ENCODE data around the gene TOLLIP. TPM values are rescaled to one million over a fixed set of nuclear protein-coding genes. Genes with fewer than 3 reads are reported as not detected.

The TOLLIP gene
- total RNA-seq, 4 donors from 2014 or later = 53.0 to 106 (median 63.6) TPM

DNA sequence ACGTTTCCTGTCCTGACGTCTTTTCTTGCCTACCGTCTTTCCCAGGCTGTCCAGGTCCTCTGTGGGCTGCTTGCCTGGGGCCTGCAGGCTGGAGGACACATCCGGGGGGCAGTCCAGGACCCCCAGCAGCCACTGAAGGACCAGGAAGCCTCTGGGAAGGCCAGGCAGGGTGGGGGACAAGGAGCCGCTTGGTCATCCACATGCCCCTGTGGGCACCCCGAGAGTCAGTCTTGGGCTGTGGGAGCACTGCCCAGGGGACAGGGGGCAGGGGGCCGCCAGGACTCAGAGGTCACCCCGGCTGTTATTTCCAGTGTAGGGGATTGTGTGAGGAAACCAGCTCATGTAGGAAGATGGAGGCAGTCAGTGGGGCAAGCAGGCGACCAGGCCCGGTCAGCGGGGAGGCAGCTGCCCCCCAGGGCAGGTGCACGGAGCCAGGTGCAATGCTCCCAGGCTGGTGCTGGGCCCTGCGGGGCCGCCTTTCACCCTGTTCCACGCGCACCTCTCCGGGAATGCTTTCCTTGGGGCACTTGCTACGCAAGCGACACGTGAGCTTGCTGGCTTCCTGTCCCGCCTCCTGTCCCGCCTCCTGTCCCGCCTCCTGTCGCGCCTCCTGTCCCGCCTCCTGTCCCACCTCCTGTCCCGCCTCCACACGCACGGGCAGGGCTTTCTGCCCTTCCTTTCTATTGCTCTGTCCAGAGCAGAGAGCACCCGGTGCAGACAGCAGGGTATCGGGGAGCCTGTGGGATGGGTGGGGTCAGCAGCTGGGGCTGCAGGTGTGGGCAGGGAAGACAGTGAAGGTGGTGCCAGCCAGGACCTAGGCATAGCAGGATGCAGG lies 47.0 kb downstream of the TOLLIP start:
- H3K4me3 ChIP-seq = peak overlapping the region; percentile 11 to 74 (median 52)
- H3K27me3 ChIP-seq = peaks cover 0 to 5% (median 0%) of the 10 kb centered on the region in 4 donors
- intact Hi-C loops (cut with DNase I) = no loop called here
- peak in 1 of 4 donors; percentile 46 for TF ChIP-seq POLR2A (IDR thresholded peaks at IDR 0.05)
- TF ChIP-seq, protein P1, sequence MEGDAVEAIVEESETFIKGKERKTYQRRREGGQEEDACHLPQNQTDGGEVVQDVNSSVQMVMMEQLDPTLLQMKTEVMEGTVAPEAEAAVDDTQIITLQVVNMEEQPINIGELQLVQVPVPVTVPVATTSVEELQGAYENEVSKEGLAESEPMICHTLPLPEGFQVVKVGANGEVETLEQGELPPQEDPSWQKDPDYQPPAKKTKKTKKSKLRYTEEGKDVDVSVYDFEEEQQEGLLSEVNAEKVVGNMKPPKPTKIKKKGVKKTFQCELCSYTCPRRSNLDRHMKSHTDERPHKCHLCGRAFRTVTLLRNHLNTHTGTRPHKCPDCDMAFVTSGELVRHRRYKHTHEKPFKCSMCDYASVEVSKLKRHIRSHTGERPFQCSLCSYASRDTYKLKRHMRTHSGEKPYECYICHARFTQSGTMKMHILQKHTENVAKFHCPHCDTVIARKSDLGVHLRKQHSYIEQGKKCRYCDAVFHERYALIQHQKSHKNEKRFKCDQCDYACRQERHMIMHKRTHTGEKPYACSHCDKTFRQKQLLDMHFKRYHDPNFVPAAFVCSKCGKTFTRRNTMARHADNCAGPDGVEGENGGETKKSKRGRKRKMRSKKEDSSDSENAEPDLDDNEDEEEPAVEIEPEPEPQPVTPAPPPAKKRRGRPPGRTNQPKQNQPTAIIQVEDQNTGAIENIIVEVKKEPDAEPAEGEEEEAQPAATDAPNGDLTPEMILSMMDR (IDR thresholded peaks at IDR 0.05) = peak in 1 of 6 experiments; percentile 6
- H3K9me3 ChIP-seq = no peaks in the 10 kb centered on the region
- H3K36me3 ChIP-seq = no peaks in the 10 kb centered on the region
- H3K27ac ChIP-seq = peak overlapping the region; percentile 46 to 86 (median 78)
- 18 to 20% methylated on average over 2 to 7 of the region's 31 CpGs for WGBS, 2 donors
- DNase-seq = peak; percentile 68
- peaks cover 15 to 20% (median 19%) of the 10 kb centered on the region in 3 donors for H3K4me1 ChIP-seq

DNA sequence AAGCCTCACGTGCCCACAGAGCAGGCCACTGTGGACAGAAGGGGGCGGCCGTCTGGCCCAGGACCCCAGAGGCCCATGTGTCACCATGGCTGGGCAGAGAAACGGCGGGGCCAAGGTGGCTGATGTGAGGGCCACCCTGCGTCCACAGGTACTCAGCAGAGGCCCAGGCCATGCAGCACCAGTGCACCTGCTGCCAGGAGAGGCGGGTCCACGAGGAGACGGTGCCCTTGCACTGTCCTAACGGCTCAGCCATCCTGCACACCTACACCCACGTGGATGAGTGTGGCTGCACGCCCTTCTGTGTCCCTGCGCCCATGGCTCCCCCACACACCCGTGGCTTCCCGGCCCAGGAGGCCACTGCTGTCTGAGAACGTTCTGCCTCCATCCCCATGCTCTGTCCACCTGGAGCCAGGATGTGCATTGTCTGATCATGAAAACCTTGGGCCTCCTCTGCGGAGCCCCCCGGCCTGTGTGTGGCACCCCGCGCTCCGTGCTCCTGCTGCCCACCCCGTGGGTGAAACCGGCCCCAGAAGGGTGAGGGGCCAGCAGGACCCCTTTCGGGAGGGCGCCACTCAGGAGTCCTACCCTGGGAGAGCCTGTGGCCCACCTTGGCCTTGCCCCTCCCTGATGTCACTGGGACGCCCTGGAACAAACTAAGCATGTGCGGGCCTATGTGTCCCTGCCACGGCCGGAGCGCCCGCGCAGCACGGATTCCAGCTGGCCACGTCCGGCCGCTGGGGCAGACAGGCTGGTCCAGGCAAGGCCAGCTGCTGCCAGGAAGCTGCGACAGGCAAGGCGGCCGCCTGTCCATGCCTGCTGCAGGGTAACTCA lies 48.0 kb downstream of the TOLLIP start:
- no peak for TF ChIP-seq POLR2A (IDR thresholded peaks at IDR 0.05)
- TF ChIP-seq, protein P1 (IDR thresholded peaks at IDR 0.05) = no peak
- H3K36me3 ChIP-seq = no peaks in the 10 kb centered on the region
- intact Hi-C loops (cut with DNase I) = no loop called here
- H3K27ac ChIP-seq = peak overlapping the region in 2 of 4 donors; percentile 74 to 86
- H3K4me3 ChIP-seq = peak overlapping the region in 2 of 4 donors; percentile 52 to 74
- H3K27me3 ChIP-seq = peaks cover 0 to 9% (median 0%) of the 10 kb centered on the region in 4 donors
- H3K4me1 ChIP-seq = peaks cover 15 to 20% (median 19%) of the 10 kb centered on the region in 3 donors
- no peaks in the 10 kb centered on the region for H3K9me3 ChIP-seq
- no peak for DNase-seq
- 78 to 92% methylated on average over 2 to 17 of the region's 39 CpGs for WGBS, 2 donors

DNA sequence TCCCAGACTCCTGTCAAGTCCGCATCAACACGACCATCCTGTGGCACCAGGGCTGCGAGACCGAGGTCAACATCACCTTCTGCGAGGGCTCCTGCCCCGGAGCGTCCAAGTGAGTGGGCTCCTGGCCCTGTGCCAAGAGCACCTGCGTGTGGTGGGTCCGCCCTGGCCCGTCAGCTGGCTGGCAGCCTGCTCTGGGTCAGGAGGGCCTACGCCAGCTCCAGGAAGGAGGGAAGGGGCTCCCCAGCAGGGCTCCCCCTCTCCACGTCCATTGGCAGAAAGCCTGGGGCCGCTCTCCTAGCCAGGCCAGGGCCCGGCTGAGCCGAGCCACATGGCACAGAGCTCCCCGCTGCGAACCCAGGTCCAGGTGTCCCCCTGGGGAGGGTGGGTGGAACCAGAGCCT lies 48.8 kb downstream of the TOLLIP start:
- TF ChIP-seq POLR2A (IDR thresholded peaks at IDR 0.05) = no peak
- TF ChIP-seq, protein P1 (IDR thresholded peaks at IDR 0.05) = no peak
- WGBS, 2 donors = 70 to 81% methylated on average over 2 to 5 of the region's 17 CpGs
- Histone ChIP-seq H3K36me3 (no peaks in the 10 kb centered on the region), H3K4me1 (peaks cover 15 to 20% (median 19%) of the 10 kb centered on the region in 3 donors), H3K4me3 (no peak overlapping the region), H3K27me3 (peaks cover 0 to 9% (median 0%) of the 10 kb centered on the region in 4 donors), H3K9me3 (no peaks in the 10 kb centered on the region), H3K27ac (no peak overlapping the region)
- intact Hi-C loops (cut with DNase I) = no loop called here
- no peak for DNase-seq

DNA sequence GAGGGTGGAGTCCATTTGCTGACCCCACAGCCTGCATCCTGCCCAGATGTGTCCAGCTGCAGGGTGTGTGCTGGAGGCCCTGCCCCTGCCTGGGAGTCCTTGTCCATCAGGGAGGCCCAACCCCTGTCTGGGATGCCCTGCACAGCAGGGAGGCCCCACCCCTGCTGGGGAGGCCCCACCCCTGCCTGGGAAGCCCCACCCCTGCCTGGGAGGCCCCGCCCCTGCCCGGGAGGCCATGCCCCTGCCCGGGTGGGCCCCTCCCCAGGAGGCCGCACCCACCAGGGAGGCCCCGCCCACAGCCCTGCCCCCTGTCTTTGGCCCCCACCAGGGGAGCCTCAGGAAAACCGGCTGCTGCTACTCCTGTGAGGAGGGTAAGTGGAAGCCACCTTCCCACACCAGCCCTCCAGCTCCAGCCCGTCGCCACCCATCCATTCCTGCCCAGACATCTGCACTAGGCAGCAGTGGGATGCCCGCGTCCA lies 49.4 kb downstream of the TOLLIP start:
- Histone ChIP-seq H3K4me1 (peaks cover 15 to 20% (median 19%) of the 10 kb centered on the region in 3 donors), H3K27ac (no peak overlapping the region), H3K36me3 (no peaks in the 10 kb centered on the region), H3K27me3 (peaks cover 0 to 9% (median 0%) of the 10 kb centered on the region in 4 donors), H3K9me3 (no peaks in the 10 kb centered on the region), H3K4me3 (no peak overlapping the region)
- TF ChIP-seq, protein P1 (IDR thresholded peaks at IDR 0.05) = no peak
- TF ChIP-seq POLR2A (IDR thresholded peaks at IDR 0.05) = no peak
- DNase-seq = no peak
- no CpG with 5 or more reads among the region's 10 CpGs for WGBS, 2 donors
- intact Hi-C loops (cut with DNase I) = no loop called here

Measured in esophagus squamous epithelium (tissue), 5 donors.